GM12891 (cell line): ENCODE measurements around the gene RBM45.

ENCODE experiments used
- POLR2A ChIP-seq: IDR thresholded peaks from 2 replicates; pipeline ENCODE4 v1.6.1; 2011; ENCODE audit warnings: low read depth, low read length, control low read depth
- TAF1 ChIP-seq: IDR thresholded peaks from 2 replicates; pipeline ENCODE4 v1.6.1; 2011; ENCODE audit warnings: low read depth, low read length, control low read depth

DNA sequence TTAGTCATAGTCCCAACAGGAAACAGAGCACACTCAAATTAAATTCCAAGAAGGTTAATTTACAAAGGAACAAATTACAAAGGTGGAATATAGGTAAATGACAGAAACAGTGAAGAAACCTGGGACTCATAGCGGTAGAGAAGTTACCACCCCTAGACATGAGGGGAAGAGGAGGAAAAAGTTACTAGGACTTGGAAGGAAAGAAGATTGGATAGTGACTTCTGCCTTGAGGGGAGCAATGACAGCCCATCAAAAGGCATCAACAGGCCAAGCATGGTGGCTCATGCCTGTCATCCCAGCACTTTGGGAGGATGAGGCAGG, 37.3 kb upstream of the RBM45 start:
- no peak for TF ChIP-seq POLR2A
- TF ChIP-seq TAF1: no peak
